ENCODE data around the gene GADD45GIP1. TPM values are rescaled to one million over a fixed set of nuclear protein-coding genes. Genes with fewer than 3 reads are reported as not detected.
"Not testable (repeated sequence)": the region's sequence is repeated elsewhere in the genome, so short reads cannot be mapped to it uniquely, and the experiment has no call there.

GADD45GIP1 gene
- total RNA-seq, 3 donors from 2014 or later (not counting 1 experiment from before 2014, with no cell fraction given): 5.3 to 7.1 (median 5.7) TPM

- TF ChIP-seq, protein P1, sequence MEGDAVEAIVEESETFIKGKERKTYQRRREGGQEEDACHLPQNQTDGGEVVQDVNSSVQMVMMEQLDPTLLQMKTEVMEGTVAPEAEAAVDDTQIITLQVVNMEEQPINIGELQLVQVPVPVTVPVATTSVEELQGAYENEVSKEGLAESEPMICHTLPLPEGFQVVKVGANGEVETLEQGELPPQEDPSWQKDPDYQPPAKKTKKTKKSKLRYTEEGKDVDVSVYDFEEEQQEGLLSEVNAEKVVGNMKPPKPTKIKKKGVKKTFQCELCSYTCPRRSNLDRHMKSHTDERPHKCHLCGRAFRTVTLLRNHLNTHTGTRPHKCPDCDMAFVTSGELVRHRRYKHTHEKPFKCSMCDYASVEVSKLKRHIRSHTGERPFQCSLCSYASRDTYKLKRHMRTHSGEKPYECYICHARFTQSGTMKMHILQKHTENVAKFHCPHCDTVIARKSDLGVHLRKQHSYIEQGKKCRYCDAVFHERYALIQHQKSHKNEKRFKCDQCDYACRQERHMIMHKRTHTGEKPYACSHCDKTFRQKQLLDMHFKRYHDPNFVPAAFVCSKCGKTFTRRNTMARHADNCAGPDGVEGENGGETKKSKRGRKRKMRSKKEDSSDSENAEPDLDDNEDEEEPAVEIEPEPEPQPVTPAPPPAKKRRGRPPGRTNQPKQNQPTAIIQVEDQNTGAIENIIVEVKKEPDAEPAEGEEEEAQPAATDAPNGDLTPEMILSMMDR (IDR thresholded peaks at IDR 0.05): no peak
- intact Hi-C loops (cut with micrococcal nuclease): no loop called here
- ATAC-seq (no peak), DNase-seq (no peak)
- no peaks in the 10 kb centered on the region for H3K9me3 ChIP-seq (ENCODE audit: control insufficient read depth, insufficient read depth, low read length)
- Mint-ChIP-seq H3K4me3 (peak overlapping the region; percentile 83), H3K27me3 (ENCODE audit: low read depth in 2 of 2) (no peaks in the 10 kb centered on the region), H3K4me1 (peaks cover 23 to 29% of the 10 kb centered on the region in 2 donors), H3K9me3 (no peaks in the 10 kb centered on the region), H3K27ac (peak overlapping the region; percentile 65 to 82), H3K36me3 (no peaks in the 10 kb centered on the region)
- H3K4me1 ChIP-seq (ENCODE audit: control insufficient read depth, insufficient read depth, low read length): peaks cover 17% of the 10 kb centered on the region
- H3K36me3 ChIP-seq (ENCODE audit: control insufficient read depth, insufficient read depth, low read length): peaks cover 29% of the 10 kb centered on the region
- no peaks in the 10 kb centered on the region for H3K27me3 ChIP-seq (ENCODE audit: control insufficient read depth, insufficient read depth, low read length)
- no peak overlapping the region for H3K4me3 ChIP-seq (ENCODE audit: low read length)
- WGBS (ENCODE audit: insufficient coverage): 75% methylated on average over 12 of the region's 12 CpGs
- no peak overlapping the region for H3K27ac ChIP-seq (ENCODE audit: low read length)
These were observed 1.0 kb downstream of the GADD45GIP1 start for GRCh38 chr19:12955996-12956395.

DNA sequence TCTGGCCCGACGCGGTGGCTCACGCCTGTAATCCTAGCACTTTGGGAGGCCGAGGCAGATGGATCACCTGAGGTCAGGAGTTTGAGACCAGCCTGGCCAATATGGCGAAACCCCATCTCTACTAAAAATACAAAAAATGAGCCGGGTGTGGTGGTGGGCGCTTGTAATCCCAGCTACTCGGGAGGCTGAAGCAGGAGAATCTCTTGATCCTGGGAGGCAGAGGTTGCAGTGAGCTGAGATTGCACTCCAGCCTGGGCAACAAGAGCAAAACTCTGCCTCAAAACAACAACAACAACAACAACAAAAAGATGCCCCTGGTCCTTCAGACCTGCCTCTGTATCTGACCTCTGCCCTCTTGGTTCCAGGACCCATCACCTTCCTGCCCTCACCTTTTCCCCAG is 1.4 kb downstream of the GADD45GIP1 start:
- H3K9me3 Mint-ChIP-seq; H3K27ac ChIP-seq (ENCODE audit: low read length); H3K27me3 ChIP-seq (ENCODE audit: control insufficient read depth, insufficient read depth, low read length); intact Hi-C loops (cut with micrococcal nuclease); H3K4me3 ChIP-seq (ENCODE audit: low read length); H3K9me3 ChIP-seq (ENCODE audit: control insufficient read depth, insufficient read depth, low read length); ATAC-seq; DNase-seq; H3K27me3 Mint-ChIP-seq (ENCODE audit: low read depth in 2 of 2); H3K36me3 Mint-ChIP-seq: not testable (repeated sequence)
- WGBS (ENCODE audit: insufficient coverage): 97% methylated on average over 9 of the region's 9 CpGs
- H3K4me1 ChIP-seq (ENCODE audit: control insufficient read depth, insufficient read depth, low read length): peaks cover 17% of the 10 kb centered on the region
- Mint-ChIP-seq H3K4me3 (peak overlapping the region; percentile 83), H3K27ac (peak overlapping the region; percentile 65 to 82), H3K4me1 (peaks cover 23 to 29% of the 10 kb centered on the region in 2 donors)
- H3K36me3 ChIP-seq (ENCODE audit: control insufficient read depth, insufficient read depth, low read length): peaks cover 33% of the 10 kb centered on the region

GRCh38 chr19:12954612-12954962 is 2.4 kb downstream of the GADD45GIP1 start:
- no peak overlapping the region for H3K27ac ChIP-seq (ENCODE audit: low read length)
- peaks cover 17% of the 10 kb centered on the region for H3K4me1 ChIP-seq (ENCODE audit: control insufficient read depth, insufficient read depth, low read length)
- peak overlapping the region; percentile 37 for H3K4me3 Mint-ChIP-seq
- H3K36me3 ChIP-seq (ENCODE audit: control insufficient read depth, insufficient read depth, low read length): peaks cover 39% of the 10 kb centered on the region
- H3K4me3 ChIP-seq (ENCODE audit: low read length): no peak overlapping the region
- H3K36me3 Mint-ChIP-seq: no peaks in the 10 kb centered on the region
- no peaks in the 10 kb centered on the region for H3K27me3 ChIP-seq (ENCODE audit: control insufficient read depth, insufficient read depth, low read length)
- WGBS (ENCODE audit: insufficient coverage): no CpG with 5 or more reads among the region's 1 CpG
- H3K4me1 Mint-ChIP-seq: peaks cover 23 to 29% of the 10 kb centered on the region in 2 donors
- ATAC-seq (no peak), DNase-seq (peak in 1 of 2 donors; percentile 25)
- no peaks in the 10 kb centered on the region for H3K9me3 Mint-ChIP-seq
- intact Hi-C loops (cut with micrococcal nuclease): no loop called here
- H3K9me3 ChIP-seq (ENCODE audit: control insufficient read depth, insufficient read depth, low read length): no peaks in the 10 kb centered on the region
- H3K27ac Mint-ChIP-seq: peak overlapping the region; percentile 65 to 78
- TF ChIP-seq, protein P1 (IDR thresholded peaks at IDR 0.05): no peak
- H3K27me3 Mint-ChIP-seq (ENCODE audit: low read depth in 2 of 2): no peaks in the 10 kb centered on the region

DNA sequence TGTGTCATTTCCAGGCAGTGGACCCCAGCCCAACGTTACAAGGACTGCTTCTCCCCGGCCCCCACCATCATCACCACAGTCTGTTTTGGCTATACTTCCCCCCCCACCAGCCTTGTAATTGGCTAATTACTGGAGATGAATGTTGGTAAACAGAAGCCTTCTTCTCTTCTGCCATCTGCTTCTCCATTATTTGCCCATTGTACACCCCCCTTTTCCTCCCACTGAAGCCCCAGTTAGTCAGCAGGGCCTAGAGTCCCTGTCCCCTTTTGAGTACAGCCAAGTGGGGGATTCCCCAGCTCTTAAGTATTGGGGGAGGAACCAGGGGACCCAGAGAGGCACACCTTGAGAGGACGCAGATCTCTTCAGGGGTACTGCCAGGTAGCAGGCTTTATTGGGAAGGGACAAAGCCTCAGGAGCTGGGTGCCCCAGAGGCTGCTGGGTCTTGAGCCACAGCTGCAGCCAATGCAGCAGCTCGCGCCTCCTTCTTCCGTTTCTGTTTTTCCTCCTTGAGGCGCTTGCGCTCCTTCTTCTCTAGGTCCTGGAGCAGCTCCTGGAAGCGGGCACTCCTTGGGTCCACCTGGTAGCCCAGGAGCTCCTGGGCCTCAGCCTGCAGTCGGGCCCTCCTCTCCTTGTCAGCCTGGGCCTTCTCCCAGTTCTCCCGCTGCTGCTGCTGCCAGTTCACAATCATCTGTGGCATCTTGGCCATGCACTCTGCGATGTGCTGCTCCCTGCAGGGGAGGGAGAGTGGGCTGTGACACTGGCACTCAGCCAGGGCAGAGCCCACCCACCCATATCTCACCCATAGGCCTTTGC is 3.0 kb downstream of the GADD45GIP1 start:
- intact Hi-C loops (cut with micrococcal nuclease): no loop called here
- no peak overlapping the region for H3K27ac ChIP-seq (ENCODE audit: low read length)
- no peaks in the 10 kb centered on the region for H3K9me3 Mint-ChIP-seq
- H3K9me3 ChIP-seq (ENCODE audit: control insufficient read depth, insufficient read depth, low read length): no peaks in the 10 kb centered on the region
- peak overlapping the region; percentile 37 for H3K4me3 Mint-ChIP-seq
- peak overlapping the region; percentile 65 to 78 for H3K27ac Mint-ChIP-seq
- no peaks in the 10 kb centered on the region for H3K27me3 Mint-ChIP-seq (ENCODE audit: low read depth in 2 of 2)
- 86% methylated on average over 10 of the region's 12 CpGs for WGBS (ENCODE audit: insufficient coverage)
- ATAC-seq: no peak
- peaks cover 23 to 29% of the 10 kb centered on the region in 2 donors for H3K4me1 Mint-ChIP-seq
- H3K27me3 ChIP-seq (ENCODE audit: control insufficient read depth, insufficient read depth, low read length): no peaks in the 10 kb centered on the region
- no peaks in the 10 kb centered on the region for H3K36me3 Mint-ChIP-seq
- peaks cover 45% of the 10 kb centered on the region for H3K36me3 ChIP-seq (ENCODE audit: control insufficient read depth, insufficient read depth, low read length)
- no peak overlapping the region for H3K4me3 ChIP-seq (ENCODE audit: low read length)
- TF ChIP-seq, protein P1 (IDR thresholded peaks at IDR 0.05): no peak
- no peak for DNase-seq
- peaks cover 17% of the 10 kb centered on the region for H3K4me1 ChIP-seq (ENCODE audit: control insufficient read depth, insufficient read depth, low read length)

All from natural killer cell (primary cell).